B cell (primary cell): ENCODE measurements around the gene COL4A1.

Experiments used
- EZH2 ChIP-seq: IDR thresholded peaks from 2 replicates; pipeline ENCODE4 v1.6.1; 2012; ENCODE audit warnings: borderline replicate concordance, low read depth, mild to moderate bottlenecking, moderate library complexity, low read length; ENCODE audit not compliant: insufficient read depth, poor library complexity, severe bottlenecking
- TF ChIP-seq, protein P1 (sequence below): fragments of 200-600 bp; IDR thresholded peaks from one replicate; pipeline ENCODE4 v1.8.0; 2022; ENCODE audit warnings: antibody characterized with exemption, mild to moderate bottlenecking

DNA sequence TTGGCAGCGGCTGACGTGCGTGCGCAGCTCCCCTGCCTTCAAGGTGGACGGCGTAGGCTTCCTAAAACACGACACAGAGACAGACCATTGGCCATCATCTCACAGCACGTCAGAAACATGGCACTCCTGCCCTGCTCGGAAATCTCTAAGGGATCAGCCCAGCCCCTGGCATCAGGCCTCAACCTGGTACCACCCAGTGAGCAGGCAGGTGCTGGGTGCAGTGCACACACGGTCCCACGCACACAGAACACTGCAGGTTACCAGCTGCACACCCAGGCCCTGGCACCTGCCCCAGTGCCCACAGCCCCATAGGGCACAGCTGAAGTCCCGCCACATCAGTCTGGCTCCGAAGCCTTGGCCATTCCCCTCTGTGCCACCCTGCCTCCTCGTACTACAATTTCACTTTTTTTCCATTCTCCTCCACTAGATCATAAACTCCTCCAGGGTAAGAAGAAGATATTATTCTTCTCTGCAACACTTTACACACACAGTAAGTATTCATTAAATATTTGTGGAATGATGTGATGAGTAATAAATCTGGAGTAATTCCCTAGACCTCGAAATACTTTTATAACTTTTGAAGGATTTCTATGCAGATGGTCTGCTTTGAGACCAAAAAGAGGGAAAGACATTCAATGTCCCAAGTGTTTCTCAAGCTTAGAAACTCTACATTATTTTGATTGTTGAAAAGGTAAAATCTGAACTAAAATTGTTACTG, 156.4 kb downstream of the COL4A1 start:
- TF ChIP-seq, protein P1, sequence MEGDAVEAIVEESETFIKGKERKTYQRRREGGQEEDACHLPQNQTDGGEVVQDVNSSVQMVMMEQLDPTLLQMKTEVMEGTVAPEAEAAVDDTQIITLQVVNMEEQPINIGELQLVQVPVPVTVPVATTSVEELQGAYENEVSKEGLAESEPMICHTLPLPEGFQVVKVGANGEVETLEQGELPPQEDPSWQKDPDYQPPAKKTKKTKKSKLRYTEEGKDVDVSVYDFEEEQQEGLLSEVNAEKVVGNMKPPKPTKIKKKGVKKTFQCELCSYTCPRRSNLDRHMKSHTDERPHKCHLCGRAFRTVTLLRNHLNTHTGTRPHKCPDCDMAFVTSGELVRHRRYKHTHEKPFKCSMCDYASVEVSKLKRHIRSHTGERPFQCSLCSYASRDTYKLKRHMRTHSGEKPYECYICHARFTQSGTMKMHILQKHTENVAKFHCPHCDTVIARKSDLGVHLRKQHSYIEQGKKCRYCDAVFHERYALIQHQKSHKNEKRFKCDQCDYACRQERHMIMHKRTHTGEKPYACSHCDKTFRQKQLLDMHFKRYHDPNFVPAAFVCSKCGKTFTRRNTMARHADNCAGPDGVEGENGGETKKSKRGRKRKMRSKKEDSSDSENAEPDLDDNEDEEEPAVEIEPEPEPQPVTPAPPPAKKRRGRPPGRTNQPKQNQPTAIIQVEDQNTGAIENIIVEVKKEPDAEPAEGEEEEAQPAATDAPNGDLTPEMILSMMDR, result no peak
- no peak for TF ChIP-seq EZH2
